ENCODE data around the gene GRPEL1.
"Not testable (repeated sequence)": the region's sequence is repeated elsewhere in the genome, so short reads cannot be mapped to it uniquely, and the experiment has no call there.

GRPEL1 gene

DNA sequence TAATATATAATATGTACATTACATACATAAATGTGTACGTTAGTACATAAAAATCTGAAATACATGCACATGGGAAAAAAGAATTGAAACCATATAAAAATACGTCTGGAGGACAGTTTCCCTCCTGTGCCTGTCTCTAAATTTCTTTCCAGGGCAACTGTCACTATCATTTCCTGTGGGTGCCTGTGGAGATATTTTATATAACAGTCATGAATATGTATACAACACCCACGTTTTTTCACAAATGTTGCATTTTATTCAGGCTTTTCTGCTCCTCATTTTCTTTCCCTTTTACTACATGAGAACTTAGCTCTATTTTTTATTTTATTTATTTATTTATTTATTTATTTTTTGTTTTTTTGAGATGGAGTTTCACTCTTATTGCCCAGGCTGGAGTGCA is 24.2 kb upstream of the GRPEL1 start:
- DNase-seq (ENCODE audit: low read depth) = no peak

DNA sequence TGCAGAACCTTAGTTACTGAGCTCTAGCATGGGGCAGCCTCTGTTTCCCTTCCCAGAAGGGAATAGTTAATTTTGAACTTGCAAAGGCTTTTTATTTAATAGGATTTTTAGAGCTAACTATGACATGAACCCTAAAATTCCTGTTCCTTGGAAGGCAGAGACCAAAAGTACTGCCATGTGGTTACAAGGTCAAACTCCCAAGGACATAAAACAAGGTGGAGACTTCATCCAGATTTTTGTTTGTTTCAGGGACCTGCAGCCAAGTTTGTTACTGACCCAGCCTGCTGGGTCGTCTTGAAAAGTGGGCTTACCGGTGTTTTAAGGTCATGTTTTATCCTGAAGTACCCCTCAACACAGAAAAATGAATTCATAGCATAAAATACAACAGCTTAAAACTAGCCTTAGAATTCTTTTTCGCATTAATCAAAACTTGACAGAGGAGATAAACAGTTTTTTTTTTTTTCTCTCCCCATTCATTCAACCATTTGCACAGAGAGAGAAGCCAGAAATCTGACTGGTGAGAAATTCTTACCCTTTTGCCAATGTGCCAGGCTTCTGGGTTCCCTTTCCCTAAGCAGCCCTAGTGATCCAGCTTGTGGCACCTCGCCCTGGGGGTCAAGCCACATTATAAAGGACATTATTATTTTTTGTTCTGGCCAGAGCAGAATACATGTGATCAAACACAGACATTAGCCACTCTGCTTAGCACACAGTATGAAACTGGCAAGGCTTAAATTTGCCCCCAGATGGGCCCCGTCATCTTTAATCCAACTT is 21.5 kb upstream of the GRPEL1 start:
- DNase-seq (ENCODE audit: low read depth) = no peak

DNA sequence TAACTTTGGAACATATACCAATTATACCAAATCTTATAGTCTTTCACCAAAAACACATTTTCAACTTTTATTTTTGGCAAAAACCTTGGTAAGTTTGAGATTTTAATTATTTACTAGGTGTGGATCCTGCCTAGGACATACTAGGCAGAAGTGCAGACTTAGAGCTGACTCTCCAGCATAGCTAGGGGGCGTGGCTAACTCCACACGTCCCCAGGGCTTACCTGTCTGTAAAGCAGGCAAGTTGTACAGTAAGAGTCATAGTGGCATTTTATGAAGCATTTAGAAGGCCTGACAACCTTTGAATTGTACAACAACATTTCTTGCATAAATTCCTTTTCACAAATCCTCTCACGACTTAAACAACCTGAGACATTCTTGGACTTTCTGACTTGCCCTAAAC is 19.2 kb upstream of the GRPEL1 start:
- DNase-seq (ENCODE audit: low read depth) = no peak

DNA sequence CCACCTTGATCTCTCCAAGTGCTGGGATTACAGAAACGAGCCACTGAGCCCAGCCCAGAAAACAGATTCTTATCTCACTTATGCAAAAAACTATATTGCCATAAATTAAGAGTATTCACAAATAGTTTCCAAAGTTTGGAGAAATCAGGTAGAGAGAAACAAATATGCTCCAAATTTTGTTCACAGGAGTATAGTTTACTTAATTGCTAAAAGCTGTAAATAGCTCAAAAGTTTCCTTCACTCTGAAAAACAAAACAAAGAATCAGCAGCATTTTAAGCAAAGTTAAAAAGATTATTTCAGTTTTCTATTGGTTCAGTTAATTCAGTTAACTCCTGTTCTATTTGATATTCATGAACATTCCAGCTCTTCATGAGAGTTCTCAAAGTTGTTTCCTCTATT is 18.5 kb upstream of the GRPEL1 start:
- DNase-seq (ENCODE audit: low read depth) = no peak

DNA sequence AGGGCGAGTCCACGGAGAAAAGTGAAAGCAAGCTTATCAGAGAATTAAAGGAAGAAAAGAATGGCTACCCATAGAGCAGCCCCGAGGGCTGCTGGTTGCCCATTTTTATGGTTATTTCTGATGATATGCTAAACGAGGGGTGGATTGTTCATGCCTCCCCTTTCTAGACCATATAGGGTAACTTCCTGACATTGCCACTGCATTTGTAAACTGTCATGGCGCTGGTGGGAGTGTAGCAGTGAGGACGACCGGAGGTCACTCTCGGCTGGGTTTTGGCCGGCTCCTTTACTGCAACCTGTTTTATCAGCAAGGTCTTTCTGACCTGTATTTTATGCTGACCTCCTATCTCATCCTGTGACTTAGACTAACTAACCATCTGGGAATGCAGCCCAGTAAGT is 16.7 kb upstream of the GRPEL1 start:
- not testable (repeated sequence) for DNase-seq (ENCODE audit: low read depth)

DNA sequence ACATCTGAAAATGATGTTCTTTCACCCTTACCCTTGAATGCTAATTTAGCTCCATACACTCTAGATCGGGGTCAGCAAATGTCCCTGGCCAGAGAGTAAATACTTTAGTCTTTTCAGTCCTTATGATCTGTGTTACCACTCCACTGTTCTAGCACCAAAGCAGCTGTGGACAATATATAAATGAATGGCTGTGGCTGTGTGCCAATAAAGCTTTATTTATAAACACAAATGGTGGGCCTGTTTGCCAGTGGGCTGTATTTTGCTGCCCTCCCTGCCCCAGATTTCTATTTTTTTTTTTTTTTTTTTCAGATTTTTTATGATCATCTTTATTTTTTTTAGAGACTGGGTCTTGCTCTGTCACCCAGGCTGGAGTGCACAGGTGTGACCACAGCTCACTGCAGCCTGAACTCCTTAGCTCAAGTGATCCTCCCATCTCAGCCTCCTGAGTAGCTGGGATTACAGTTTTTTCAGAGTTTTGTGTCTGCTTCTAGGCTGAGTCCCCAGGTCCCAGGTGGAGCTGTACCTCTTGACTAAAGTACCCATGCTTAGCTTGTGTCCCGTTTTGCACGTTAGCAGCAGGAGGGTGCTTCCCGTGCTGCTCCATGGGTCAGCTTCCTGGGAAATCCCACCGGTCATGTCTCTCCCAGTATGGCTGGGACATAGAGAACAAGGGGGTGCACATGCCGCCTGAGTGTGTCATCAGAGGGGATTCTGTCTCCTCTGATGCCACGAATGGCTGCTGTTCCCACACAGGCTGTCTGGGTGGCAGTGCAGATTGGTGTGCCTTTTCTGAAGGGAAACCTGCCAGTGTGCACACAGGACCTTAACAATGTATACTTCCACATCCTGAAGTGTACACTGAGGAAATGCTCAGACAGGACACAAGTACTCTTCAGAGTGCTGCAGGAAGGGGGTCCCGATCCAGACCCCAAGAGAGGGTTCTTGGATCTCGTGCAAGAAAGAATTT is 16.0 kb upstream of the GRPEL1 start:
- no peak for DNase-seq (ENCODE audit: low read depth)

DNA sequence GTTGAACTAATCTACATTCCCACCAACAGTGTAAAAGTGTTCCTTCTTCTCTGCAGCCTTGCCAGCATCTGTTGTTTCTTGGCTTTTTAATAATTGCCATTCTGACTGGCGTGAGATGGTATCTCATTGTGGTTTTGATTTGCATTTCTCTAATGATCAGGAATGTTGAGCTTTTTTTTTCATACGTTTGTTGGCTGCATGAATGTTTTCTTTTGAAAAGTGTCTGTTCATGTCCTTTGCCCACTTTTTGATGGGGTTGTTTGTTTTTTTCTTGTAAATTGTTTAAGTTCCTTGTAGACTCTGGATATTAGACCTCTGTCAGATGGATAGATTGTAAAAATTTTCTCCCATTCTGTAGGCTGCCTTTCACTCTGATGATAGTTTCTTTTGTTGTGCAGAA is 12.0 kb upstream of the GRPEL1 start:
- not testable (repeated sequence) for DNase-seq (ENCODE audit: low read depth)

DNA sequence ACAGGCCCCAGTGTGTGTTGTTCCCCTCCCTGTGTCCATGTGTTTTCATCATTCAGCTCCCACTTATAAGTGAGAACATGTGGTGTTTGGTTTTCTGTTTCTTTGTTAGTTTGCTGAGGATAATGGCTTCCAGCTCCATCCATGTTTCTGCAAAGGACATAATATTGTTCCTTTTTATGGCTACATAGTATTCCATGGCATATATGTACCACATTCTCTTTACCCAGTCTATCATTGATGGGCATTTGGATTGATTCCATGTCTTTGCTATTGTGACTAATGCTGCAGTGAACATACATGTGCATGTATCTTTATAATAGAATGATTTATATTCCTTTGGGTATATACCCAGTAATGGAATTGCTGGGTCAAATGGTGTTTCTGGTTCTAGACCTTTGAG is 11.6 kb upstream of the GRPEL1 start:
- DNase-seq (ENCODE audit: low read depth) = not testable (repeated sequence)

DNA sequence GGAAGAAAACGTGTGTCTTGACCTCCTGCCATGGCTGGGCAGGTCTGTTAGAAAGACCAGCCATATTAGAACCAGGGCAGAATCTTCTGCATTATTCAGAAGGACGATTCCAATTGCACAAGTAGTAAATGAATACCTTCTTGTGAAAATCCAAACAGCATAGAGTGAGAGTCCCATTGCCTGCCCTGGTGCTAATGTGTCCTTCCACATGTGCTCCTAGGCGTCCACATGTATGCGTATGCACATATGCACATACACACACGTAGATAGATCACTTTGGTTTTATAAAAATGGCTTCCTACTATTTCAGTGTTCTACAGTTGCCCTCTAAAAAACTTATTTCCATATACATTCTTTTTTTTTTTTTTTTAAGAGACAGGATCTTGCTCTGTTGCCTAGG is 10.2 kb upstream of the GRPEL1 start:
- DNase-seq (ENCODE audit: low read depth) = no peak

DNA sequence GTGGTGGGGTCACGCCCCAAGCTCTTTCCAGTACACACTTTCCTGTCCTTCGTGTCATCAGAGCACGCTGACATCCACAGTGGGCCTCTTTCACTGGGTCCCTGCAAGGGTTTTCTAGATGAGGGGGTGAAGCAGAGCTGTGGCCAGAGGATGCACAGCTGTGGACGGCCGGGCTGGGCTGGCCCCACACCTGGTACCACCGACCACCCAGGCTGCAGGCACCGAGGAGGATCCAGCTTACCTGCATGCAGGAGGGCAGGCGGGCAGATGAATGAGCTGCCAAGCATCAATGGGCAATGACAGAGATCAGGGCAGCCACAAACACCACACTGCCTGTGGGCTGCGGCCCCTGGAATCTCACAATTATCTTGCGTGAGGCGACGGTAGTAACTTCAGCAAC is 9.5 kb upstream of the GRPEL1 start:
- no peak for DNase-seq (ENCODE audit: low read depth)

DNA sequence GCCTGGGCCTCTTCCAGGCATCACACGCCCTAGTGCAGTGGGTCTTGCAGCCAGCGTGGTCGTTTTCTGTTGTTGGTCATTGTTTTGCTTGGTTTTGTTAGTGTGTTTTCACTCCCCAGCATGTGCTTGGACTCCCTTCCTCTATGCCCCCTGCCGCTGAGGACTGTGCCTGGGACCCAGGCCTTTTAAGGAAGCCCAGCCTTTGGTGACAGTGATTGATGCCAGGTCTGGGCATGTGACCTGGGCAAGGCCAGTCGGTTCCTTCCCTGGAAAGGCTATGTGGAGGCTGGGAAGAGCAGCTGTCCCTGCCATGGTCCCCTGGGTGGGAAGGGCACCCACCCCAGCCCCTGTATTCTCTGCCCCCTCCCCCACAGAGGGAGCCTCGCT is 8.8 kb upstream of the GRPEL1 start:
- DNase-seq (ENCODE audit: low read depth) = no peak

DNA sequence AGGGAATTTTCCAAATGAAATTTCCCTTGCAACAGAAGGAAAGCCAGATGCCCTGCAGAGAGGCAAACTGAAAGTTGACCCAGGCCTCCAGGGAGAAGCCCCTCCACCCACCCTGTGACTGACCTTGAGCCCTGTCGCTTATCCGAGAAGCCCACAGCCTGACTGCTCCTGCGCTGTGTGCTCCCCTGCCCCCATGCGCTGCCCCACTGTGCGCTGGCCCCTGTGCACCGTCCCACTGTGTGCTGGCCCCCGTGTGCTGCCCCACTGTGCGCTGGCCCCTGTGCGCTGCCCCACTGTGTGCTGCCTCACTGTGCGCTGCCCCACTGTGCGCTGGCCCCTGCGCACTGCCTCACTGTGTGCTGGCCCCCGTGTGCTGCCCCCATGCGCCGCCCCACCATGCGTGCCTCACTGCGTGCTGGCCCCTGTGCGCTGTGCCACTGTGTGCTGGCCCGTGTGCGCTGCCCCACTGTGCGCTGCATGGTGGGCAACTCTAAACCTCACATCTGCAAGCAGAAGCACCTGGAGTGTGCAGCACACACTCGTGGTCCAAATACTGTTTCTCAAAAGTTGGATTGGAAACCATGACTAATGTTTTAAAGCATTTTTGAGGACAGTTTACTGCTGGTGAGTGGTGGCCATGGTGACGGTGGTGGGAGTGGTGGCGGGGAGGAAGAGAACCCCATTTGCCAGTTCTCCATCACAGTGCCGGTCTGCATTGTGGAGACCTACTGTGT is 8.3 kb upstream of the GRPEL1 start:
- no peak for DNase-seq (ENCODE audit: low read depth)

DNA sequence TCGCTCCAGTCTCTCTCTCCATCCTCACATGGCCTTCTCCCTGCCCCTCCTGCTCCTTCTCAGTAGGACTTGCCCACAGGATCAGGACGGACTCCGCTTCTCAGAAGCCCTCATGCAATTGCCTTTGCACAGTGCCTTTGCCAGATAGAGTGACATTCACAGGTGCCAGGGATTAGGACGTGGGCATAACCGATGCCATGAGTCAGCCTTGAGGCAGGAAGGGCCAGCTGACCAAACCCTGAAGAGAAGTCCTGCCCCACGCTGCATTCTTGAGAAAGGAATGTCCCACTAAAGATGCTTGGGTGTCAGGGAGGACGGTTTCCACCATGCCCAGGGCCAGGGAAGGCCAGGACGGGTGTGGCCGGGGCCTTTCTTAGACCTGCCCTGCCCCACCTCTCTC is 6.6 kb upstream of the GRPEL1 start:
- no peak for DNase-seq (ENCODE audit: low read depth)

DNA sequence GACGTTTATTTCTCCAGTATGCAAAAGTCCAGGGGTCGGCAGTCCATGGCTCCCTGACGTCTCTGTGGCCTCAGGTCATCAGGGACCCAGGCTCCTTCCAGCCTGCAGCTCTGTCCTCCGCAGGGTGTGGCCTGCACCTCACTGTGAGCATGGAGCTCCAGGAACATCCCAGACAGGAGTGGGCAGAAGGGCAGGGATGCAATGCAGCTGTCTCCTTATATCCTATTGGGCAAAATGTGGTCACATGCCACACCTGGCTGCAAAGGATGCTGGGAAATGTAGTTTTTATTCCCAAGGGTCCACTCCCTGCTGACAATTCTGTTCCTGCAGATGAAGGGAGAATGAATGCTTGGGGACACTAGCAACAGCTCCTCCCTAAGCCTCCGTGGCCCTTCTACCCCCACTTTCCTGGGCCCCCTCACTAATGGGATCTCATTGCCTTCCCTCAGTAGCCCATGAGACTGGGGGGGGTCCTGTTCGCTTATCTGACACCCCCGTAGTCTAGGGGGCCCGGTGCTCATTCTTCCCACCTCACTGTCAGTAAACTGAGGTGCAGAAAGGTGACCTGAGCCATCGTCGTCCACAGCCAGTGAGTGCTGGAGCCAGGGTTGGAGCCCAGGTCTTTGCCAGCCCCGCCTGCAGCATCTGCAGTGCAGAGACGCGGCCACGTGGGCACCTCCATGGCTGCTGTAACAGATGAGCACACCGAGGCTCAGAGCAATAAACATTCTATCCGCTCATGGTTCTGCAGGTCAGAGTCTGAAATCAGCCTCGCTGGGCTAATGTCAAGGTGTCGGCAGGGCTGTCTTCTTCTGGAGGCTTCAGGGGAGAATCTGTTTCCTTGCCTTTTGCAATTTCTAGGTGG is 5.9 kb upstream of the GRPEL1 start:
- no peak for DNase-seq (ENCODE audit: low read depth)

DNA sequence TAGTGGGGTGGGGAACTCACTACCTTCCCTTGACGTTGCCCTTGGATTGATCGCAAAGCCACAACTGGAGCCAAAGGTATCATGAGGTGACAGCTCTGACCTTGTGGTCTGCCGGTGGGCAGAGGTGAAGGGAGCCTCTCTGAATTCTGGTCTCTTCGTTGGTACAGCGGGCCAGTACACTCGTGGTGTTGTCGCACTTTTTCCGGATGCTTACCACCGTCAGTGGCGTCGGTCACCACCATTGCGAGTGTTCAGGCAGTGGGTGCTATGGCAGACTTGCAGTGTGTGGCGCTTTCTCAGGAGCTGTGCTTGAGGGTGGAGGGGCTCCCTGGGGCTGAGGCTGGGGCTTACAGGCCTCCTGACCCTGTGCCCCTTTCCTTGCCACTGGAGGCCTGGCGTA is 5.2 kb upstream of the GRPEL1 start:
- DNase-seq (ENCODE audit: low read depth) = no peak

DNA sequence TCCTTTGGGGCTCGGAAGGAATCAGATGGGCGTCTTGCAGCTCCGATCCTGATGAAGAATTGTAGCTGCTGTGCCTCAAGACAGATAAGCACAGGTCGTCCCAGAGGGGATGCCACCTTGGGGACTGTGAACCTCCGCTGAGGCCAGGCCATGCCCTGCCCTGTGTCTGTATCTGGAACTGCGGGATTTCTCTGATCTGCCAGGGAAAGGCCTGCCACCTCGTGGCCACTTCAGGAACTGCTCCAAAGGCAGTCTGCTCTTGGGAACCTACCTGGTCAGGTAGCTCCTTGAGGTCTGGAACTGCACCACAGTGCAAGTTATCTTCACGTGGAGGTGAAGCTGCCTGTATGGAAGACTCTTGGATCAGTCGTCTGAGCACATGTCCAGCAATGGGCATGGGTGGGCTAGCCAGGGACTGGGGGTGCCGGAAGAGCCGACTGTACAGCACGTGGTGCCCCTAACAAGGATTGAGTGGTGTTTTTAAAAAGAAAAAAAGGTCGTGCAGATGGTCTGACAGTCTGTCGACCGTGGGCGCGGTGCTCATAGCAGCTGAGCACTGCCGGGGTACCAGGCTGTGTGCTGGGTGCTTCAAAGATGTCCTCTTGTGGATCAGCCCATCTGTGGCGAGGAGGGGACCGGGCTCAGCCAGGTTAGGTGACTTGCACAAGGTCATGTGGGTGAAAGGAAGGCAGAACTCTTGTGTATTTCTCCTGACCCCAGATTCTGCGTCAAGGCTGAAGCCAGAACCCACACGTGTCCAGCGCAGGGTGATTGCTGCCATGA is 3.1 kb upstream of the GRPEL1 start:
- peak; percentile 79 for DNase-seq (ENCODE audit: low read depth)

DNA sequence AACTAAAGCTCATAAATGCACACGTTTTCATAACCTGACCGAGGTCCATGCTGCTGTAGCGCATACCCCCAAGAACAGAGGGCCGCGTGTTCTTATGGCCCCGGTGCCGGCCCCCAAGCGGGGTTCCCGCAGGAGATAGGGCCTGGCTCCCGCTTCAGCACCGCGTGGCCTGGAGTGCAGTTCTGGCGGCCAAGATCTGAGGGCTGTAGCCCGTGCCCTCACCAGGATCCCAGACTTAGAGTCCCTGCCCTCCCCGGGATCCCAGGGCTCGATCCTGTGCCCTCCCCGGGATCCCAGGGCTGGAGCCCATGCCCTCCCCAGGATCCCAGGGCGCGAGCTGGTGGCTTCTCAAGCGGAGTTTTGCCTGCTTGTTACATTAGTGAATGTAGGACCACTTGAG is 1.0 kb upstream of the GRPEL1 start:
- DNase-seq (ENCODE audit: low read depth) = no peak

DNA sequence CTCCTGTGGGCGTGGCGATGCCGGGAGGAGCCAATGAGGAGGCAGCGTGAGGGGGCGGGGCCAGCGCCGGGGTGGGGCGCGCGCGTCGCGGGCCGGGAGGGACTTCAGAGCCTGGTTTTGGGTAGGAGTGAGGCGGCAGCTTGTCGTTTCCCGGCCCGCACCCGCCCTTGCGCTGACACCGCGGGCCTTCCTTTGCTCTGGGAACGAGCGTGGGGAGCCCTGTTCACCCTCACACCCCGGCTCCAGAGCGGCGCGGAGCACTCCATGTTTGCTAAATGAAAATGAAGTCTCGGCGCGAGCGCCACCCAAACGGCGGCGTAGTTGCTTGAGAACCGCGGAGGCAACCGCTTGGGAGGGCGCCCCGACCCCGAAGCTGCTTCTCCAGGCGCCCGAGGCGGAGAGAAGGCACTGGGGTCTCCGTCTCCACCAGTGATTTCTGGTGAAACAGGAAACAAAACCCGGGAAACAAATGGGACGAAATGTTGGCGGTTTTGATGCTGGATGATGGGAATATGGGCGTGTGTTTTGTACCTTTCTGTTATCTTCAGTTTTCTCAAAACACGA is 497 bp upstream of the GRPEL1 start:
- no peak for DNase-seq (ENCODE audit: low read depth)

DNA sequence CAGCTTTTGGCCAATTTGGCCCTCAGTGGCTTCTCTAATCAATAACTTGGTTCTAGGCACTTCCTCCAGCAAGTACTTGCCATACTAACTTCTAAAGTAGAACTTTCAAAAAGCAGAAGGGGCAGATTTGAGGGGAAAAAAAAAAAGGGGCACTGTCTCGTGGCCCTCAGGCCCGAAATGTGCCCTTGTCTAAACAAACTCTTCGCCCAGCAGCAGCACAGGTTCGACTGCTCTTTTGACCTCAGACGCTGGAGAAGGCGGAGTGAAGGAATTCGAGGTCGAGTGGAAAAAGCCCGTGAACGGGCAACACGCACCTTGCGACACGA is 775 bp downstream of the GRPEL1 start:
- DNase-seq (ENCODE audit: low read depth) = no peak

DNA sequence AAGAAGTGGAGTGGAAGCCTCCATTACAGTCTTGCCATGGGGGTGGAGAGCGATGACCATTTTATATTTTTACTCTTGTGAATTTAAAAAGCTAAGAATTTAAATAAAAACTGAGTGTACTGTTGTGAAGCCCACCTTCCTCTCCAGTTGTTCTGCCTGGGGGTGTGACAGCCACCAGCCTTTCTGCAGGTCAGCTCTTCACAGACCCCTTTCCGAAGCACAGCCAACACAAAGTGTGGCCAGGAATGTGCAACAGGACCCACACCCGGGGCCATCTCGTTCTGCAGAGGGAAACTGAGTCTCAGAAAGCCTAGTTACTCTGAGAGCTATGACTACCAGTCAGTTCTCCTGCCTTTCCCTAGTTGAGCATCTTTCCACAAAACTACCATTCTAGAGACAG is 1.4 kb downstream of the GRPEL1 start:
- DNase-seq (ENCODE audit: low read depth) = no peak

DNA sequence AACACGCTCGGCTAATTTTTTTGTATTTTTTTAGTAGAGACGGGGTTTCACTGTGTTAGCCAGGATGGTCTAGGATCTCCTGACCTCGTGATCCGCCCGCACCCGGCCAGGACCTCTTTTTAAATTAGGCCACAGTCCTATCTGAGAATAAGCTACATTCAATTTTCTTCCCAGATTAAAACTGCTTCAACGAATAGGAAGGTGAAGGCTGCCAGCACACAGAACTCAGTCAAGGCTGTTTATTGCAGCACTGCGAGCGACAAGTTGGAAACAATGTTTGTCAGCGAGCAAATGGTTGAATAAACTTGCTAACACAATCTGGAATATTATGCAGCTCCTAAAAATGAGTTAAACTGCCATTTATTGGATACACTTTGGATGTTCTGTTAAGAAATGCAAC is 1.9 kb downstream of the GRPEL1 start:
- no peak for DNase-seq (ENCODE audit: low read depth)

Measured in stimulated activated CD4-positive, alpha-beta T cell treated with anti-CD3 and anti-CD28 coated beads, Interleukin-2, amount 100 ng/mL, for 4 hours (primary cell).